Hepatic stellate cell (primary cell): Measurements from ENCODE around the gene KCNK4.

ENCODE experiments used
- DNase-seq: peaks from one replicate; pipeline ENCODE4 v3.0.0; 2011; ENCODE audit warnings: low spot score

KCNK4 gene

DNA sequence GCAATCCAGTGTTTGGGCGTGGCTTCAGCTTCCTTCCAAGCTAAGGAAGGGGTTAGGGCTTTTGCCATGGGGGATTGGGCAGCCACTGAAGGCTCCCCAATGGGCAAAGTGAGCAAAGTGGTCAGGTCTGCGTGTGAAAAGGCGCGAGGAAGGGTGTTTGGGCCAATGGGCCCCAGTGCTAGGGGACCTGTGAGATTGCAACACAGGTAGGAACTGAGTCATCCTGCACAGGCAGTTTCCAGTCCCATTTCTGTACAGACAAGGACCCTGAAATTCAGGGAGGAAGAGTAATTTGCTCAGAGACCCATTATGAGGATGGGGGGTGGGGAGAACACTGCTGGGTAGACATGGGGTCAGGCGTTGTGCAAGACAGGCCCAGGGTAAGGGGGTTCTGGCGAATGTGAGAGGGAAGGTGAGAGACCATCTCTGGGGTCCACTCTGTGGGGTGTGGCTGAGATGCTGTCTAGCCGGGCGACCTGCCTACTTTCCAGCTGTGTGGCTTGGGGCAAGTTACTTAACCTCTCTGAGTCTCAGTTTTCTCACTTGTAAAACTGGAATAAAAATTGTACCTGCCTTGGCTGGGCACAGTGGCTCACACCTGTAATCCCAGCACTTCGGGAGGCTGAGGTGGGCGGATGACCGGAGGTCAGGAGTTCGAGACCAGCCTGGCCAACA is 56.2 kb downstream of the KCNK4 start:
- DNase-seq = no peak

DNA sequence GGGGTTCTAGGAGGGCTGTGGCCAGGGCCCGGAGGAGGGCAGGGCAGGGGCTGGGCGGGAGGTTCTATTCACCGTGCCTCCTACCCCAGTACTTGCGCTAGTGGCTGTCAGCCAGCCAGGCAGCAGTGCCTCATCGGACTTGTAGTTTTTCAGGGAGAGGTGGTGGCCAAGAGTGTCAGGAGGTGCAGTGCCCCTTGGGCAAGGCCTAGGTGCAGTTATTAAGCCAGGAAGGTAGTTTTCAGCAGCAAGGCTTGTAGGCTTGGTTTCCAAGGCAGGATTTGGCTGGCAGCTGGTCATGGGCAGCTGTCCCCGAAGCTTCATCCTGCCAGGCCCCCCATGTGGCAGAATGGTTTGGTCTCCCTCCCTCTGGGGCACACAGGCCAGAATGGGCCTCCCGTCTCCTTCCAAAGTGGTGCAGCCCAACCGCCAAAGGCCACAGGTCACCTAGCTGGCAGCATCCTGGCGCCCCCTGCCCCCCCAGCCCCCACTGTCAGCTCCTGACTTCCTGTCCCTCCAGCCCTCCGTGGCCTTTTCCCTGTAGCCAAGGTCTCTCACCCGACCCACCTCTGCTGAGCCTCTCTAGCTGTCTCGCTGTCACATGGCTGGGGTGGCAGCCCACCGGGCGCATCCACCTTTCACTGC is 57.4 kb downstream of the KCNK4 start:
- no peak for DNase-seq

- DNase-seq = no peak
These were observed 57.9 kb downstream of the KCNK4 start for GRCh38 chr11:64349025-64349387.

DNA sequence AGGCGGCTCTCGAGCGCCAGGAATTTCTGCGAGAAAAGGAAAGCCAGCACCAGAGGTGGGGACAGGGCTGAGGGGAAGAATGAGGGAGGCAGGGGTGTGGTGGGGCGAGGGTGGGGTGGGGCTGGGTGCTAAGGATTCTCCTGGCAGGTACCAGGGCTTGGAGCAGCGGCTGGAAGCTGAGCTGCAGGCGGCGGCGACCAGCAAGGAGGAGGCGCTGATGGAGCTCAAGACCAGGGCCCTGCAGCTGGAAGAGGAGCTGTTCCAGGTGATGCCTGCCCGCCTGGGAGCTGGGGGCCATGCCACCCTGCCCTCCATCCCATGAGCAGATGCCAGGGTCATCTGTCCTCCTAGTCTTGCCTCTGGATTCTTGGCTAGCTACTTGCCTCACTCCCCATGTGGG is 58.3 kb downstream of the KCNK4 start:
- DNase-seq = no peak
